ENCODE data around the gene RXRA.

Gene RXRA

DNA sequence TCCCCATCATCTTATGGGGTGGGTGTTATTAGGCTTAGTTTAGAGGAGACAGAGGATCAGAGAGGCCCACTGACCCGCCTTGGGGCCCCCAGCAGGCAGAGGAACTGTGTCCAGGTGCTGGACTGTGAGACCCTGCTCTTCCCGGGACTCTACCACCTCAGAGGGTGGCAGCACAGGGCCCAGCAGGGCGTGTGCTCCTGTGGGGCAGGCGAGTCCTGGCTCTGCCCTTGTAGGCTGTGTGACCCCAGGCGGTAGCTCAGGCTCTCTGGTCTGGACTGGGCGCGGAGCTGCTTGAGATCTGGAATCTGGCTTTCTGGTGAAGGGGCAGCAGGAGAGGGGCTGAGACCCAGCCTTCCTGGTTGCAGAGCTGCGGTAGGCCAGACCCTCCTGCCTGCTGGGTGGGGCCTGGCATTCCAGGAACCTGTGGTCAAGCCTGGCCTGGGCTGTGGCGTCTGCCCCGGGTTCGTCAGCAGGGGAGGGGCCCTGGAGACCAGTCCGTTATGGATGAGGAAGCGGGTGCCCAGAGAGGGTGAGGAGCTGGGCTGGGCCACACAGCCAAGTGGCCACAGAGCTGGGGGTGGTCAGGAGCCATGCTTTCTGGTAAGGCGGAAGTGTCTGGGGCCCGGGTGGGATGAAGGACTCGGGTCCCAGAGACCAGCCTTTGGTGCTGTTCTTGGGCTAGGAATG is 46.5 kb downstream of the RXRA start:
- DNase-seq (ENCODE audit: low read depth in 1 of 2, low spot score in 1 of 2) = peak; percentile 91 to 98
- H3K27me3 ChIP-seq (ENCODE audit: insufficient read depth, poor library complexity, severe bottlenecking) = no peaks in the 10 kb centered on the region
- H3K27ac ChIP-seq (replicated peaks) = peak overlapping the region; percentile 98
- peak overlapping the region; percentile 37 for H3K4me3 ChIP-seq (replicated peaks; ENCODE audit: insufficient read depth, low read length)
- TF ChIP-seq GABPA (IDR thresholded peaks at IDR 0.05; ENCODE audit: low read depth) (no peak), SPI1 (IDR thresholded peaks at IDR 0.05; ENCODE audit: borderline replicate concordance, low read depth) (peak; percentile 62; the same call in 1 of the 2 replicates), REST (IDR thresholded peaks at IDR 0.05; ENCODE audit: insufficient replicate concordance, low read depth) (no peak)
- TF ChIP-seq, protein P1, sequence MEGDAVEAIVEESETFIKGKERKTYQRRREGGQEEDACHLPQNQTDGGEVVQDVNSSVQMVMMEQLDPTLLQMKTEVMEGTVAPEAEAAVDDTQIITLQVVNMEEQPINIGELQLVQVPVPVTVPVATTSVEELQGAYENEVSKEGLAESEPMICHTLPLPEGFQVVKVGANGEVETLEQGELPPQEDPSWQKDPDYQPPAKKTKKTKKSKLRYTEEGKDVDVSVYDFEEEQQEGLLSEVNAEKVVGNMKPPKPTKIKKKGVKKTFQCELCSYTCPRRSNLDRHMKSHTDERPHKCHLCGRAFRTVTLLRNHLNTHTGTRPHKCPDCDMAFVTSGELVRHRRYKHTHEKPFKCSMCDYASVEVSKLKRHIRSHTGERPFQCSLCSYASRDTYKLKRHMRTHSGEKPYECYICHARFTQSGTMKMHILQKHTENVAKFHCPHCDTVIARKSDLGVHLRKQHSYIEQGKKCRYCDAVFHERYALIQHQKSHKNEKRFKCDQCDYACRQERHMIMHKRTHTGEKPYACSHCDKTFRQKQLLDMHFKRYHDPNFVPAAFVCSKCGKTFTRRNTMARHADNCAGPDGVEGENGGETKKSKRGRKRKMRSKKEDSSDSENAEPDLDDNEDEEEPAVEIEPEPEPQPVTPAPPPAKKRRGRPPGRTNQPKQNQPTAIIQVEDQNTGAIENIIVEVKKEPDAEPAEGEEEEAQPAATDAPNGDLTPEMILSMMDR (IDR thresholded peaks at IDR 0.05; ENCODE audit: insufficient read depth, low read length) = no peak

DNA sequence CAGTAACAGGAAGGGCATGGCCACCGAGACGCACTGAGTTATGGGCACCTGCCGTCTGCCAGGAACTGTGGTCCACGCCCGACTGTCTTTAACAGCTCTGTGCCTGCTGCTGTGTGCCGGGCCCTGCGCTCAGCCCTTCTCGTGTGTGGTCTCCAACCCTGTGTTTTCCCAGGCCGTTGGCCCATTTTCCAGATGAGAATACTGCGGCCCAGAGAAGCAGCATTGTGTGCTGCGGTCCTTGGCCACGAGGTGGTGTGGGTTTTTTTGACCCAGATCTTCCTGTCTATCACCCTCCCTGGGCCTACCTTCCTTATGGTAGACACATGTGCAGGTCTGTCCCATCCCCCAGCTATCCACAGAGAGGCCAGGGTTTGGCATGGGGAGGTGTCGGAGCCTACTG is 47.0 kb downstream of the RXRA start:
- TF ChIP-seq POLR2AphosphoS5 (IDR thresholded peaks at IDR 0.05; ENCODE audit: low read depth) (peak; percentile 71), GABPA (IDR thresholded peaks at IDR 0.05; ENCODE audit: low read depth) (no peak)
- TF ChIP-seq, protein P1 (IDR thresholded peaks at IDR 0.05; ENCODE audit: insufficient read depth, low read length) = peak; percentile 28
- DNase-seq (ENCODE audit: low read depth in 1 of 2, low spot score in 1 of 2) = peak; percentile 84 to 88
- H3K27me3 ChIP-seq (ENCODE audit: insufficient read depth, poor library complexity, severe bottlenecking) = no peaks in the 10 kb centered on the region
- peak overlapping the region; percentile 98 for H3K27ac ChIP-seq (replicated peaks)
- H3K4me3 ChIP-seq (replicated peaks; ENCODE audit: insufficient read depth, low read length) = peak overlapping the region; percentile 37

DNA sequence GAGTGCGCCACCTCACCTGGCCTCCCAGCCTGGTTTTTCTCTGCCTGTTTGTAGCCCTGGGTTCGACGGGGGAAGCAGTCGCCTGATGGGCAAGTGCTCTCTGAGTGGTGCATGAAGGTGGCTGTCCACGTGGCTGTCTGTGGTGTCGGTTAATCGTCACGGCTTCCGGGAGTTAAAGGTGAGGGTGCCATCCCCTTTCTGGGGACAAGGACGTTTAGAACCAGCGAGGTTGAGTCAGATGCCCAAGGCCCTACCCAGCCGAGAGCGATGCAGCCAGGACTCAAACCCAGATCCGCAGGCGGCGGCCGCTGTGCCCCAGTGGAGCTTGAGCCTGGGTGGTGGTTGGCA is 47.7 kb downstream of the RXRA start:
- Histone ChIP-seq H3K27ac (replicated peaks) (peak overlapping the region; percentile 98), H3K27me3 (ENCODE audit: insufficient read depth, poor library complexity, severe bottlenecking) (no peaks in the 10 kb centered on the region), H3K4me3 (replicated peaks; ENCODE audit: insufficient read depth, low read length) (peak overlapping the region; percentile 37)
- peak; percentile 91 to 98 for DNase-seq (ENCODE audit: low read depth in 1 of 2, low spot score in 1 of 2)
- TF ChIP-seq, protein P1 (IDR thresholded peaks at IDR 0.05; ENCODE audit: insufficient read depth, low read length) = no peak
- TF ChIP-seq GABPA (IDR thresholded peaks at IDR 0.05; ENCODE audit: low read depth) (no peak), SPI1 (IDR thresholded peaks at IDR 0.05; ENCODE audit: borderline replicate concordance, low read depth) (no peak), POLR2AphosphoS5 (IDR thresholded peaks at IDR 0.05; ENCODE audit: low read depth) (peak; percentile 69; the same call in 1 of the 2 replicates), REST (IDR thresholded peaks at IDR 0.05; ENCODE audit: insufficient replicate concordance, low read depth) (peak; percentile 28)
